IMR-90 (cell line): Measurements from ENCODE around the gene SLC5A2. TPM values are rescaled to one million over a fixed set of nuclear protein-coding genes. Genes with fewer than 3 reads are reported as not detected.

Experiments used
- ATAC-seq: fragments of 200-7000 bp; cut with Tn5 transposase; 2 replicates; pipeline ENCODE4 v1.9.1; 2020; ENCODE audit warnings: low read depth, mild to moderate bottlenecking, moderate library complexity
- BruUV-seq: library from RNA; stranded (reverse); fragments of 400-500 nt; replicated peaks from 2 replicates; lab custom pipeline; 2021; lab: Mats Ljungman, UMichigan
- CTCF ChIA-PET: fragments of 300-600 bp; formaldehyde crosslinking; extraction: SDS; loops from one replicate; lab custom pipeline; 2021; ENCODE audit warnings: antibody characterized with exemption; lab: Yijun Ruan, JAX
- POLR2A ChIA-PET: fragments of 300-600 bp; sonication (Branson Sonifier 250); formaldehyde crosslinking; loops from one replicate; lab custom pipeline; 2022; ENCODE audit warnings: antibody characterized with exemption; ENCODE audit not compliant: unreplicated experiment; lab: Charles Lee
- DNase-seq: peaks from one replicate; pipeline ENCODE4 v3.0.0; 2013
- H2AFZ ChIP-seq: replicated peaks from 2 replicates; pipeline ENCODE3; 2013; ENCODE audit warnings: low read length, mild to moderate bottlenecking; ENCODE audit not compliant: poor library complexity
- H2AK5ac ChIP-seq: 2 replicates; pipeline ENCODE4 v1.6.1; 2013; ENCODE audit warnings: low read depth, low read length, inconsistent platforms
- H2AK9ac ChIP-seq: replicated peaks from 2 replicates; pipeline ENCODE3; 2013; ENCODE audit warnings: mild to moderate bottlenecking, low read depth, low read length, moderate library complexity; ENCODE audit not compliant: poor library complexity
- H2BK120ac ChIP-seq: 2 replicates; pipeline ENCODE4 v1.6.1; 2013; ENCODE audit warnings: low read depth, low read length, inconsistent platforms
- H2BK15ac ChIP-seq: 3 replicates; pipeline ENCODE4 v1.6.1; 2013; ENCODE audit warnings: low read depth, low read length, inconsistent platforms
- H2BK20ac ChIP-seq: 2 replicates; pipeline ENCODE4 v1.6.1; 2013; ENCODE audit warnings: low read depth, mild to moderate bottlenecking, inconsistent platforms, low read length, moderate library complexity
- H2BK5ac ChIP-seq: 2 replicates; pipeline ENCODE4 v1.6.1; 2013; ENCODE audit warnings: mild to moderate bottlenecking, low read depth, low read length, inconsistent platforms; ENCODE audit not compliant: poor library complexity, severe bottlenecking
- H3K14ac ChIP-seq: replicated peaks from 2 replicates; pipeline ENCODE4 v1.6.1; 2013; ENCODE audit warnings: low read depth, low read length, inconsistent platforms
- H3K18ac ChIP-seq: 2 replicates; pipeline ENCODE4 v1.6.1; 2013; ENCODE audit warnings: low read depth, low read length, control low read depth
- H3K23ac ChIP-seq: 2 replicates; pipeline ENCODE4 v1.6.1; 2013; ENCODE audit warnings: low read depth, low read length, inconsistent platforms
- H3K27ac ChIP-seq: 2 replicates; pipeline ENCODE4 v1.5.1; 2013; ENCODE audit warnings: mild to moderate bottlenecking, control low read depth, low read length; ENCODE audit not compliant: insufficient read depth
- H3K27me3 ChIP-seq: 2 replicates; pipeline ENCODE4 v1.6.1; 2013; ENCODE audit warnings: low read length; ENCODE audit not compliant: control insufficient read depth, insufficient read depth
- H3K36me3 ChIP-seq: 2 replicates; pipeline ENCODE4 v1.6.1; 2013; ENCODE audit warnings: low read length, mixed read lengths; ENCODE audit not compliant: control insufficient read depth, insufficient read depth
- H3K4ac ChIP-seq: 2 replicates; pipeline ENCODE4 v1.6.1; 2013; ENCODE audit warnings: low read depth, low read length, inconsistent platforms
- H3K4me1 ChIP-seq: 2 replicates; pipeline ENCODE4 v1.6.1; 2013; ENCODE audit warnings: low read length, mixed read lengths; ENCODE audit not compliant: control insufficient read depth, insufficient read depth
- H3K4me2 ChIP-seq: 2 replicates; pipeline ENCODE4 v1.6.1; 2013; ENCODE audit warnings: low read depth, mild to moderate bottlenecking, control low read depth, low read length, moderate library complexity
- H3K4me3 ChIP-seq: 2 replicates; pipeline ENCODE4 v1.5.1; 2013; ENCODE audit warnings: low read depth, mild to moderate bottlenecking, control low read depth, low read length, moderate library complexity; ENCODE audit not compliant: insufficient read depth
- H3K56ac ChIP-seq: 2 replicates; pipeline ENCODE4 v1.6.1; 2013; ENCODE audit warnings: low read length, inconsistent platforms; ENCODE audit not compliant: insufficient read depth; ENCODE audit errors: extremely low read depth
- H3K79me1 ChIP-seq, 2 experiments: 2 replicates each; pipeline ENCODE4 v1.6.1; 2013; ENCODE audit warnings: low read length in 2 of 2, inconsistent platforms in 1 of 2, low read depth in 1 of 2
- H3K9ac ChIP-seq: 2 replicates; pipeline ENCODE4 v1.6.1; 2013; ENCODE audit warnings: low read depth, low read length, control low read depth
- H3K9me1 ChIP-seq: 2 replicates; pipeline ENCODE4 v1.6.1; 2013; ENCODE audit warnings: low read length, inconsistent platforms; ENCODE audit not compliant: insufficient read depth
- H3K9me3 ChIP-seq: 2 replicates; pipeline ENCODE4 v1.6.1; 2013; ENCODE audit warnings: low read length; ENCODE audit not compliant: control insufficient read depth, insufficient read depth
- H4K20me1 ChIP-seq: 2 replicates; pipeline ENCODE4 v1.6.1; 2013; ENCODE audit warnings: low read length, inconsistent platforms; ENCODE audit not compliant: insufficient read depth
- H4K5ac ChIP-seq: 2 replicates; pipeline ENCODE4 v1.6.1; 2013; ENCODE audit warnings: mild to moderate bottlenecking, low read depth, low read length, control low read depth
- H4K8ac ChIP-seq, 2 experiments: 2 replicates each; pipeline ENCODE4 v1.6.1; 2013; ENCODE audit warnings: low read depth in 2 of 2, low read length in 2 of 2, control low read depth in 1 of 2, inconsistent platforms in 1 of 2
- H4K91ac ChIP-seq: 2 replicates; pipeline ENCODE4 v1.6.1; 2013; ENCODE audit warnings: low read depth, low read length, inconsistent platforms; ENCODE audit not compliant: insufficient read depth
- BHLHE40 ChIP-seq: fragments of 150-350 bp; IDR thresholded peaks from 2 replicates; pipeline ENCODE4 v1.6.1; 2016; ENCODE audit warnings: mild to moderate bottlenecking, low read depth, low read length
- CEBPB ChIP-seq: IDR thresholded peaks from 2 replicates; pipeline ENCODE4 v1.6.1; 2012; ENCODE audit warnings: low read depth, low read length, improper control_type of control experiment
- CHD1 ChIP-seq: IDR thresholded peaks from 2 replicates; pipeline ENCODE4 v1.6.1; 2012; ENCODE audit warnings: low read depth, low read length, improper control_type of control experiment
- CTCF ChIP-seq: conservative IDR thresholded peaks from 2 replicates; pipeline ENCODE4 v1.5.1; 2012; ENCODE audit warnings: mild to moderate bottlenecking, low read depth, low read length, improper control_type of control experiment
- ELK1 ChIP-seq: fragments of 150-350 bp; IDR thresholded peaks from 2 replicates; pipeline ENCODE4 v1.6.1; 2016; ENCODE audit warnings: low read depth, mild to moderate bottlenecking, low read length, moderate library complexity, borderline replicate concordance
- FOS ChIP-seq: fragments of 150-350 bp; IDR thresholded peaks from 2 replicates; pipeline ENCODE4 v1.6.1; 2016; ENCODE audit warnings: low read depth, low read length
- MAFK ChIP-seq: IDR thresholded peaks from 2 replicates; pipeline ENCODE4 v1.6.1; 2012; ENCODE audit warnings: low read depth, low read length, improper control_type of control experiment
- MAZ ChIP-seq: IDR thresholded peaks from 2 replicates; pipeline ENCODE4 v1.6.1; 2012; ENCODE audit warnings: low read depth, mild to moderate bottlenecking, low read length, improper control_type of control experiment, moderate library complexity, borderline replicate concordance
- MXI1 ChIP-seq: IDR thresholded peaks from 2 replicates; pipeline ENCODE4 v1.6.1; 2012; ENCODE audit warnings: low read depth, mild to moderate bottlenecking, low read length, moderate library complexity, borderline replicate concordance
- NFE2L2 ChIP-seq: fragments of 150-350 bp; IDR thresholded peaks from 2 replicates; pipeline ENCODE4 v1.6.1; 2016; ENCODE audit warnings: low read depth, mild to moderate bottlenecking, low read length
- POLR2A ChIP-seq: IDR thresholded peaks from 2 replicates; pipeline ENCODE4 v1.6.1; 2012; ENCODE audit warnings: mild to moderate bottlenecking, low read depth, low read length
- RAD21 ChIP-seq: IDR thresholded peaks from 2 replicates; pipeline ENCODE4 v1.6.1; 2012; ENCODE audit warnings: low read length, improper control_type of control experiment
- RCOR1 ChIP-seq: IDR thresholded peaks from 2 replicates; pipeline ENCODE4 v1.6.1; 2012; ENCODE audit warnings: mild to moderate bottlenecking, low read length, improper control_type of control experiment; ENCODE audit not compliant: insufficient replicate concordance
- RFX5 ChIP-seq: IDR thresholded peaks from 2 replicates; pipeline ENCODE4 v1.8.0; 2012; ENCODE audit warnings: low read depth, mild to moderate bottlenecking, low read length, moderate library complexity
- SMC3 ChIP-seq: fragments of 150-350 bp; IDR thresholded peaks from 2 replicates; pipeline ENCODE4 v1.6.1; 2016; ENCODE audit warnings: low read depth, mild to moderate bottlenecking, antibody characterized with exemption, low read length, moderate library complexity
- USF2 ChIP-seq: fragments of 150-350 bp; IDR thresholded peaks from 2 replicates; pipeline ENCODE4 v1.6.1; 2017; ENCODE audit warnings: mild to moderate bottlenecking, antibody characterized with exemption, low read length, low read depth
- WGBS, 2 experiments: methylation state at CpG; one replicate each; pipeline versions ENCODE4 v1.1.5 to v1.1.7; 2013; ENCODE audit warnings: missing lambda C conversion rate in 2 of 2; ENCODE audit not compliant: insufficient read length in 1 of 2; ENCODE audit errors: extremely low coverage in 2 of 2; 5-methylcytosine and 5-hydroxymethylcytosine counted together
- dilution Hi-C: fragments of 300-500 bp; cut with HindIII; formaldehyde crosslinking; loops from one replicate; pipeline ENCODE4 v1.14.3; 2018; ENCODE audit warnings: low sequenced_read_pairs; ENCODE audit not compliant: unreplicated experiment
- in situ Hi-C: fragments of 300-500 bp; cut with MboI; formaldehyde crosslinking; loops from 3 replicates; pipeline ENCODE4 v1.14.3; 2019; ENCODE audit warnings: low sequenced_read_pairs, inconsistent platforms, mixed read lengths
- intact Hi-C: fragments of 100-400 bp; cut with micrococcal nuclease; formaldehyde crosslinking; loops from 2 replicates; pipeline ENCODE4 v1.10.0; 2022
- polyA plus RNA-seq, 3 experiments: library from polyadenylated mRNA; depleted of rRNA; stranded (reverse); fragments of >200 nt; gene quantifications; 2 replicates each; pipeline ENCODE4 v1.2.3, GENCODE V29; 2012; ENCODE audit warnings: low replicate concordance in 1 of 3
- total RNA-seq: library from RNA; depleted of rRNA; stranded (reverse); fragments of >200 nt; gene quantifications from 2 replicates; pipeline ENCODE4 v1.2.3, GENCODE V29; 2012

Gene SLC5A2
- total and polyA plus RNA-seq, 2 of the 4 experiments (the other 2 are of a cell fraction): not detected

- no peak overlapping the region for H2BK15ac ChIP-seq
- H3K56ac ChIP-seq: no peak overlapping the region
- no peak overlapping the region for H3K27ac ChIP-seq
- H4K5ac ChIP-seq: no peak overlapping the region
- H4K8ac ChIP-seq: no peak overlapping the region
- DNase-seq (no peak), ATAC-seq (no peak)
- peaks cover 7% of the 10 kb centered on the region for H3K4me1 ChIP-seq
- peaks cover 8 to 17% of the 10 kb centered on the region in 2 experiments for H3K79me1 ChIP-seq
- H3K9me3 ChIP-seq: no peaks in the 10 kb centered on the region
- H3K4me3 ChIP-seq: no peak overlapping the region
- WGBS, 2 experiments: 100% methylated on average over 1 of the region's 5 CpGs; no CpG with 5 or more reads in 1 of the 2 experiments
- H2BK120ac ChIP-seq: no peak overlapping the region
- ChIA-PET POLR2A (no interaction called here), CTCF (interaction anchor here (0.6 kb wide), 1 partner anchor 510 kb away, joined by 3 read pairs; the partner anchor contains the start of gene SETD1A)
- H3K14ac ChIP-seq: no peak overlapping the region
- no TSS peak for BruUV-seq
- H3K36me3 ChIP-seq: peaks cover 28% of the 10 kb centered on the region
- H2AK9ac ChIP-seq: peak overlapping the region; percentile 87
- H4K91ac ChIP-seq: no peak overlapping the region
- H3K9ac ChIP-seq: no peak overlapping the region
- dilution Hi-C loops: no loop called here
- H2BK5ac ChIP-seq: no peak overlapping the region
- no peak overlapping the region for H3K18ac ChIP-seq
- no peak overlapping the region for H3K23ac ChIP-seq
- no peak overlapping the region for H2AFZ ChIP-seq
- intact Hi-C loops: no loop called here
- no peak overlapping the region for H3K4ac ChIP-seq
- H2AK5ac ChIP-seq: no peak overlapping the region
- TF ChIP-seq ELK1: no peak
- no peak for TF ChIP-seq POLR2A
- no peak for TF ChIP-seq RFX5
- no peak for TF ChIP-seq MXI1
- TF ChIP-seq CEBPB: no peak
- TF ChIP-seq MAFK: no peak
- no peak for TF ChIP-seq CTCF
- TF ChIP-seq RAD21: no peak
- TF ChIP-seq MAZ: no peak
- no peak for TF ChIP-seq RCOR1
- TF ChIP-seq SMC3: no peak
- no peak for TF ChIP-seq BHLHE40
- no peak for TF ChIP-seq USF2
- no peak for TF ChIP-seq NFE2L2
- no peak for TF ChIP-seq FOS
- TF ChIP-seq CHD1: no peak
- no peaks in the 10 kb centered on the region; the same call in 1 of the 2 replicates for H4K20me1 ChIP-seq
- in situ Hi-C loops: loop anchor here (10.0 to 25.0 kb wide), 2 partner anchors 392 to 395 kb away; partner anchors contain the start of genes ZNF267, ZNF646 and ZNF668
- H2BK20ac ChIP-seq: no peak overlapping the region
- peaks cover 11% of the 10 kb centered on the region; the same call in 1 of the 2 replicates for H3K9me1 ChIP-seq
- no peaks in the 10 kb centered on the region for H3K27me3 ChIP-seq
- no peak overlapping the region for H3K4me2 ChIP-seq
Observed at GRCh38 chr16:31467151-31467773, 15.7 kb upstream of the SLC5A2 start.
